Fibroblast of mammary gland (primary cell): ENCODE results near the gene CAP2.

Experiments
- DNase-seq: peaks from one replicate; pipeline ENCODE4 v3.0.0-alpha.2; 2010; ENCODE audit warnings: low read depth
- H3K4me3 ChIP-seq: 2 replicates; pipeline ENCODE4 v1.5.1; 2011; ENCODE audit warnings: low read depth, mild to moderate bottlenecking, low read length, moderate library complexity; ENCODE audit not compliant: control insufficient read depth
- TF ChIP-seq, protein P1 (sequence below): conservative IDR thresholded peaks from 2 replicates; pipeline ENCODE4 v1.5.1; 2011; ENCODE audit warnings: low read depth, low read length, inconsistent platforms; ENCODE audit not compliant: control insufficient read depth, insufficient read depth

Gene CAP2

DNA sequence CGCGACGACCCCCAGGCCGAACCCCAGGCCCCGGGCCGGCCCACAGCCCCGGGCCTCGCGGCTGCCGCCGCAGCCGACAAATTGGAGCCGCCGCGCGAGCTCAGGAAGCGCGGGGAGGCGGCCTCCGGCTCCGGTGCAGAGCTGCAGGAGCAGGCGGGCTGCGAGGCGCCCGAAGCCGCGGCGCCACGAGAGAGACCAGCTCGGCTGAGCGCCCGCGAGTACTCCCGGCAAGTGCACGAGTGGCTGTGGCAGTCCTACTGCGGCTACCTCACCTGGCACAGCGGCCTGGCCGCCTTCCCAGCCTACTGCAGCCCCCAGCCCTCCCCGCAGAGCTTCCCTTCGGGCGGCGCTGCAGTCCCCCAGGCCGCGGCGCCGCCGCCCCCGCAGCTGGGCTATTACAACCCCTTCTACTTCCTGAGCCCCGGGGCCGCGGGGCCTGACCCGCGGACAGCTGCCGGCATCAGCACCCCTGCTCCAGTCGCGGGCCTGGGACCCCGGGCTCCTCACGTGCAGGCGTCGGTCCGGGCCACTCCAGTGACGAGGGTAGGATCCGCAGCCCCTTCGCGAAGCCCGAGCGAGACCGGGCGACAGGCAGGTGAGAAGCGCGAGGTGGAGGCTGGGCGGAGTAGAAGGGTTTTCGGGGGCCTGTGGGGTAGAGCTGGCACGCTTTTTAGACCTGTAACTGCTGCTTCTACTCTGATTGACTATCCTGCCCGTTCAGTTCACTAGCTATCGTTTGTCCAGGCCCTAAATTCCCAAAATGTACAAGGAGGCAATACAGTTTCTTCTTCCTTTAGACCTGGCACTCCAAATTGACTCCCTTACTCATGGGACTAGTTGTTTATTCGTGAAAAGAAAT is 207.4 kb downstream of the CAP2 start:
- DNase-seq = peak; percentile 13
- peak overlapping the region; percentile 70 for H3K4me3 ChIP-seq
- TF ChIP-seq, protein P1, sequence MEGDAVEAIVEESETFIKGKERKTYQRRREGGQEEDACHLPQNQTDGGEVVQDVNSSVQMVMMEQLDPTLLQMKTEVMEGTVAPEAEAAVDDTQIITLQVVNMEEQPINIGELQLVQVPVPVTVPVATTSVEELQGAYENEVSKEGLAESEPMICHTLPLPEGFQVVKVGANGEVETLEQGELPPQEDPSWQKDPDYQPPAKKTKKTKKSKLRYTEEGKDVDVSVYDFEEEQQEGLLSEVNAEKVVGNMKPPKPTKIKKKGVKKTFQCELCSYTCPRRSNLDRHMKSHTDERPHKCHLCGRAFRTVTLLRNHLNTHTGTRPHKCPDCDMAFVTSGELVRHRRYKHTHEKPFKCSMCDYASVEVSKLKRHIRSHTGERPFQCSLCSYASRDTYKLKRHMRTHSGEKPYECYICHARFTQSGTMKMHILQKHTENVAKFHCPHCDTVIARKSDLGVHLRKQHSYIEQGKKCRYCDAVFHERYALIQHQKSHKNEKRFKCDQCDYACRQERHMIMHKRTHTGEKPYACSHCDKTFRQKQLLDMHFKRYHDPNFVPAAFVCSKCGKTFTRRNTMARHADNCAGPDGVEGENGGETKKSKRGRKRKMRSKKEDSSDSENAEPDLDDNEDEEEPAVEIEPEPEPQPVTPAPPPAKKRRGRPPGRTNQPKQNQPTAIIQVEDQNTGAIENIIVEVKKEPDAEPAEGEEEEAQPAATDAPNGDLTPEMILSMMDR = no peak

DNA sequence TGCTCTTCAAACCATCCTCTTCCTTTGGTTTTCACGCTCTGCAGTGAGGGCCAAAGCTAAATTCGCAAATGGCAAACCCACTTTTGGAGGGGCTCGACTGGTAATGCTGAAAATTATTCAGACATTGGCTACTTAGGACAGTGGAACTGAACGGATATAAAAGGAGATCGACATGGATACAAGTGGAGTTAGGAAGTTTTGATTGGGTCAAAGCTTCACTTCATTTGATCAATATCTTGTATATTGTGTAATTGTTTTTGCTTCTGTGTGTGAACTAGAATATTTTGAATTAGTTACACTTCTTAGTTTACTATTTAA is 207.9 kb downstream of the CAP2 start:
- DNase-seq = peak; percentile 3
- TF ChIP-seq, protein P1 = no peak
- peak overlapping the region; percentile 70 for H3K4me3 ChIP-seq

DNA sequence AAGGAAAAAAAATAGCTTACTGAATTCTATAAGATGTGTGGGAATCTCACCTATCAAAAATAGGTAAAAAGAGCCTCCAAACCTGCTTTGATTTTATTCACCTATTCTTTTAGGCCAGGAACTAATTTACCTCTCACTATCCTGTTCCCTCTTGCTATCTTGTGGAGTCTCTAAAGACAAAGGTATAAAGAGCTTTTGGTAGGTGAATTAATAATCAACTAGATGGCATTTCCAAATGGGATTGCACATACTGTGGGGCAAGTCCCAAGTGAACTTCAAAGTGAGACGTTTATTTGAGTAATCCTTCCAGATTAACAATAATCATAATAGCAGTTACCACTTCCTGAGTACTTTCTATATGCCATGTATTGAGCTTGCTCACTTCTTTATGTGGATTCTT is 209.5 kb downstream of the CAP2 start:
- DNase-seq = no peak
- TF ChIP-seq, protein P1 = no peak
- no peak overlapping the region for H3K4me3 ChIP-seq

DNA sequence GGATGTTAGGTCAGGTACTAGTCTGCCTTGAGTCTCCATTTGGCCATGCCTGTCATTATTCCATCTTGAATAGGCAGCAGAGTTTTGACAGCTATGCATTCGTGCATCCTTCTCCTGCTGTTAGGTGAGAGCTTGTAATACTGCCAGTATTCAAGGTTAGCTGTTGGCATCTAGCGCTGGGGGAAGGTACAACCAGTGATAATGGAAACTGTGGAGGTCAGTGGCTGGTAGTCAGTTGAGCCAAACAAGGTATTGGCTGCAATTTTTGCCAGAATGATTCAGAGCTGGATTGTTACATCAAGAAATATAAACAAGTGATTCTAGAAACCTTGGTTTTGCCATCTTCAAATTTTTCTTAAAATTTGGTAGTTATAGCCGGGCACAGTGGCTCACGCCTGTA is 213.2 kb downstream of the CAP2 start:
- H3K4me3 ChIP-seq = no peak overlapping the region
- no peak for DNase-seq
- TF ChIP-seq, protein P1 = no peak
